Fibroblast of lung (primary cell): Measurements from ENCODE around the gene PAEP.

ENCODE experiments used
- CTCF ChIP-seq, 2 donors: IDR thresholded peaks in 1 of 2; conservative IDR thresholded peaks in 1 of 2; 1 replicate in 1 of 2; 2 replicates in 1 of 2; pipeline ENCODE4 v1.5.1; 2011 to 2012; ENCODE audit warnings: low read length in 2 of 2, control low read depth in 1 of 2, inconsistent platforms in 1 of 2, low read depth in 1 of 2, mild to moderate bottlenecking in 1 of 2
- EZH2 ChIP-seq: IDR thresholded peaks from 2 replicates; pipeline ENCODE4 v1.5.1; 2012; ENCODE audit warnings: low read length, control low read depth, mild to moderate bottlenecking; ENCODE audit errors: missing control alignments

GRCh38 chr9:135609366-135609955 lies 47.9 kb downstream of the PAEP start:
- TF ChIP-seq EZH2: no peak
- no peak for TF ChIP-seq CTCF (conservative IDR thresholded peaks at IDR 0.05 in 1 of 2, IDR thresholded peaks at IDR 0.05 in 1 of 2; ENCODE audit: low read depth in 1 of 2, low read length in 2 of 2)
